Hypothalamus (tissue), 51 donors: ENCODE measurements around the gene CNIH4.
"Not testable (repeated sequence)": the region's sequence is repeated elsewhere in the genome, so short reads cannot be mapped to it uniquely, and the experiment has no call there.

ENCODE experiments used
- DNase-seq, 51 donors: peaks; one replicate each; lab custom pipeline; 2025; lab: John Stamatoyannopoulos, UW

The CNIH4 gene

DNA sequence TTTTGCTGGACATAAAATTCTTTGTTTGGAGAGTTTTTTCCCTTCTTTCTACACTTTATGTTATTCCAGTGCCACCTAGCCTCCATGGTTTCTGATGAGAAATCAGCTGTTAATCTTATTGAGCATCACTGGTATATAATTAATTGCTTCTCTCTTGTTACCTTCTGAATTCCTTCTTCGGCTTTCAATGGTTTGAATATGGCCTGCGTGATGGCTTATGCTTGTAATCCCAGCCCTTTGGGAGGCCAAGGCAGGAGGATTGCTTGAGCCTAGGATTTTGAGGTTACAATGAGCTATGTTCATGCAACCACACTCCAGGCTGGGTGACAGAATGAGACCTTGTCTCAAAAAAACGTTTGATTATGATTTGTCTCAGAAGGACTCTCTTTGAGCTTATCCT, 13.0 kb upstream of the CNIH4 start:
- DNase-seq = no peak

GRCh38 chr1:224348137-224348536, 8.5 kb upstream of the CNIH4 start:
- no peak for DNase-seq

- not testable (repeated sequence) for DNase-seq
These were observed 7.0 kb upstream of the CNIH4 start for GRCh38 chr1:224349716-224350115.

GRCh38 chr1:224352436-224353085, 4.1 kb upstream of the CNIH4 start:
- DNase-seq = not testable (repeated sequence)

GRCh38 chr1:224353975-224354925, 2.4 kb upstream of the CNIH4 start:
- DNase-seq = no peak

GRCh38 chr1:224357626-224358124, 996 bp downstream of the CNIH4 start:
- DNase-seq = no peak

- no peak for DNase-seq
These were observed 1.6 kb downstream of the CNIH4 start for GRCh38 chr1:224358237-224358636.

DNA sequence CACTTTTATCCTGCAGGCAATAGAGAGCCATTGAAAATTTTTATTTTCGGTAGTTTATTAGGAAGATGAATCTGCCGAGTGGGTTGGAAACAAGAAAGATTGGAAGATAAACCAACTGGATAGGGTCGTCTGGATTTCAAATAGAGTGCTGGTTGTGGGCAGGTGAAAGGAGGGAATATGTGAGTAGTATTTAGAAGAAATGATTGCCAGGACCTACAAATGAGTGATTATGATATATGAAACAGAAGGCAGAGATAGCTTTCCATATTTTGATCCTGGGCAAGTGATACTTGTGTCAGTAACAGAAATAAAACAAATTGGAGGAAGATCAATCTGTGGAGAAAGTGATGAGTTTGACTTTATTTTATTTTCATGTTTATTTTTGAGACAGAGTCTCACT, 2.5 kb downstream of the CNIH4 start:
- DNase-seq = no peak

DNA sequence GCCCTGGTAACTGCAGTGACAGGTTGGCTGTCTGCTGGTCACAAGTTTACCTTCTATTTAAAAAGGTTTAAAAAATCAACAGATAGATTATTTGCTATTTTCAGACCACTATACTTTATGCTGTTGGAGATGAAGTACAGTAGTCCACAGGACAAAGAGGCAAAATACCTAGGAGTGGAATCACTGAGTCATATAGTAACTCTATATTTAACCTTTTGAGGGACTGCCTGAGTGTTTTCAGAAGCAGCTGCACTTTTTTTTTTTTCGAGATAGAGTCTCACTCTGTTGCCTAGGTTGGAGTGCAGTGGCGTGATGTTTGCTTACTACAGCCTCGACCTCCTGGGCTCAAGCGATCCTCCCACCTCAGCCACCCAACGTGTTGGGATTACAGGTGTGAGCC, 11.7 kb downstream of the CNIH4 start:
- no peak for DNase-seq

- DNase-seq = no peak
These were observed 16.4 kb downstream of the CNIH4 start for GRCh38 chr1:224373008-224373590.

- DNase-seq = no peak
These were observed 18.4 kb downstream of the CNIH4 start for GRCh38 chr1:224375059-224375458.

DNA sequence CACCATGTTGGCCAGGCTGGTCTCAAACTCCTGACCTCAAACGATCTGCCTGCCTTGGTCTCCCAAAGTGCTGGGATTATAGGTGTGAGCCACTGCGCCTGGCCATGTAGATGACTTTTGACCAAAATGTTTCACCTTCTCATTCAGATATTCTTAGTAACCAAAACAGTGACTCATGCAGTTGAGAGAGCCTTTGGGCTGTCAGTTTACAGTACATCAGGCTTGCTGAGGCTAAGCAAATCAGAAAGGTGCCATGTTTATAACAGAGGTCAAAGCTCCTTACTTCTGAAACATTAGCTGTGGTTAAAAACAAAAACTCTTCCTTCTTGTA, 21.0 kb downstream of the CNIH4 start:
- no peak for DNase-seq

GRCh38 chr1:224378855-224379631, 22.4 kb downstream of the CNIH4 start:
- DNase-seq = no peak

DNA sequence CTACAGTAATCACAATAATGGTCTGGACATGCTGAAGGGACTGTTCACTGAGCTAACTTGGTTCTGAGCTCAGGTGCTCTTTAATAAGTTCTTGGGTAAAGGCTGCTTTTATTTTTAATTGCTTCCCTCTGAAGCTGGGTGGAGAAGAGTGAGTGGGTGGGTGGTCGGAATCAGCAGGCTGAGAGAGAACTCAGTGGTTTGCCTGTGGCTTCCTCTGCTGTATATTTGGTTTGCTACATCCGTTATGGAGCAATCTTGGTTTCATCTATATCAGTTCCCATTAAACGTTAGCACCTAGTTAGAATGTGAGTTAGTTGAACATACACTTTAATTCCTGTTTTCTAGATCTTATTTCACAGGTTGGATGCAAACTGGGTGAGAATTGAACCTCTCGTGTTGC, 23.3 kb downstream of the CNIH4 start:
- DNase-seq = no peak

- no peak for DNase-seq
These were observed 25.3 kb downstream of the CNIH4 start for GRCh38 chr1:224381880-224382548.

GRCh38 chr1:224383218-224383617, 26.5 kb downstream of the CNIH4 start:
- DNase-seq = no peak

GRCh38 chr1:224387302-224387912, 30.7 kb downstream of the CNIH4 start:
- no peak for DNase-seq

DNA sequence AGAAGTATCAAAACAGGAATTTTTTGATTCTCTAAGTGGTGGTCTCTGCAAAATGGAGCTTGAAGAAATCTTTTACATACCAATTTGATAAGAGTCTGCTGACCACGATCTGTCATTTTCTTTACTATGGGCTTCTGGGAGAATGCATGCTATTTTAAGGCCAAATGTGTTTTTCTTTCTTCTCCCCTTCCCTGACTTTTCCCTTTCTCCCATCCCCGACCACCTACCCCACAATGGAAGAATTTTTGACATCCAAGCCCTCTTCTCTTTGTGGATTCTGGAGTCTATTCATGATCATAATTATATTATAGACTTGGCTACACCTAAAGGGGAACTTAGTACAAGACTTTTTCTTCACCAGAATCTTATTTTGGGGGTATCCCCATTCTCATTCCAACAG, 31.3 kb downstream of the CNIH4 start:
- DNase-seq = no peak

DNA sequence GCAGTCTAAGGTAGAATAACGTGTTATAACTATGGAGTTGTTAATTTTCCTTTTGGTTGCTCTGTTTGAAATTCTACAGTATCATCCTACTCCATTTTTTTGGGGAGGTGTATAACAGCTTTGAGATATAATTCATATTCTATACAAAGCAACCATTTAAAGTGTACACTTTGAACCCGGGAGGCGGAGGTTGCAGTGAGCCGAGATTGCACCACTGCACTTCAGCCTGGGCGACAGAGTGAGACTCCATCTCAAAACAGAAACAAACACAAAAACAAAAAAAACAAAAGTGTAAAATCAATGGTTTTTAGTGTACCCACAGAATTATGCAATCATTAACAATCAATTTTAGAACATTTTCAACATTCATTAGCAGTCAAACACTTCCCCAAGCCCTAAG, 33.8 kb downstream of the CNIH4 start:
- no peak for DNase-seq
